NCI-H1092 treated with DMSO at 0.1 percent for 48 hours (cell line): ENCODE data around the gene NT5C3B.

ENCODE experiments used
- DNase-seq: peaks from one replicate; lab custom pipeline; 2025; lab: John Stamatoyannopoulos, UW

NT5C3B gene

GRCh38 chr17:41810659-41811548 is 25.1 kb downstream of the NT5C3B start:
- DNase-seq: peak; percentile 60

DNA sequence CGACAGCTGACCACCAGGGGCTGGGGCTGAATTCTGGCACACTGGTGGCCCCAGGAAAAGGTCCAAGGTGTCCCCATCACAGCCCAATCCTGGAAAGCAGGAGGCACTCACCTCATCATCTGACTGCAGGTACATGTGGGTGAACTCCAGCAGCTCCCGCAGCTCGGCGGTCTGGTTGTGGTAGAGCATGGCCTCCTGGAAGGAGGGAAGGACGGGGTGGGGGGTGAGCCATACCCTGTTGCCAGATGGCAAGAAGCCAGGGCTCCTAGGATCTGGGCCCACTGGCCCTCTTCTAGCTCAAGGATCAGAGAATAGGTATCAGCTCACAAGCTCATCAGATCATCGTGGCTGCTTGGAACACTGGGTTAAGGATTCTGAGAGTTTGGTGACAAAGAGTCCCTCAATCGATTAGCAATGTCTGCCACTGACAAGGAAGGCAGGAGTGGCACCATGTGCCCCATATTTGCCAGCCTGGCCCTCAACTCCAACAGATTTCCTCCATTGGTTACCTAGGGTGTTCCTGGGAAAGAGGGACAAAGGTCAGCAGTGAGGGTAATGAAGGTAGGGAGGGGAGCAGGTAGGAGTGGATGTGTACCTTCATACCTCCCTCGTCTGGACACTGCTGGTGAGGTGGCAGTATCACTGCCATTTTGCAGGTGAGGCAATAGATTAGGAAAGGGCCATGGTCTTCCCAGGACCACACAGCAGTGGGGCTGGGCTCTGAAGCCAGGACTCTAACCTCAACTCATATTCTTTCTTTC is 29.2 kb downstream of the NT5C3B start:
- DNase-seq: no peak

DNA sequence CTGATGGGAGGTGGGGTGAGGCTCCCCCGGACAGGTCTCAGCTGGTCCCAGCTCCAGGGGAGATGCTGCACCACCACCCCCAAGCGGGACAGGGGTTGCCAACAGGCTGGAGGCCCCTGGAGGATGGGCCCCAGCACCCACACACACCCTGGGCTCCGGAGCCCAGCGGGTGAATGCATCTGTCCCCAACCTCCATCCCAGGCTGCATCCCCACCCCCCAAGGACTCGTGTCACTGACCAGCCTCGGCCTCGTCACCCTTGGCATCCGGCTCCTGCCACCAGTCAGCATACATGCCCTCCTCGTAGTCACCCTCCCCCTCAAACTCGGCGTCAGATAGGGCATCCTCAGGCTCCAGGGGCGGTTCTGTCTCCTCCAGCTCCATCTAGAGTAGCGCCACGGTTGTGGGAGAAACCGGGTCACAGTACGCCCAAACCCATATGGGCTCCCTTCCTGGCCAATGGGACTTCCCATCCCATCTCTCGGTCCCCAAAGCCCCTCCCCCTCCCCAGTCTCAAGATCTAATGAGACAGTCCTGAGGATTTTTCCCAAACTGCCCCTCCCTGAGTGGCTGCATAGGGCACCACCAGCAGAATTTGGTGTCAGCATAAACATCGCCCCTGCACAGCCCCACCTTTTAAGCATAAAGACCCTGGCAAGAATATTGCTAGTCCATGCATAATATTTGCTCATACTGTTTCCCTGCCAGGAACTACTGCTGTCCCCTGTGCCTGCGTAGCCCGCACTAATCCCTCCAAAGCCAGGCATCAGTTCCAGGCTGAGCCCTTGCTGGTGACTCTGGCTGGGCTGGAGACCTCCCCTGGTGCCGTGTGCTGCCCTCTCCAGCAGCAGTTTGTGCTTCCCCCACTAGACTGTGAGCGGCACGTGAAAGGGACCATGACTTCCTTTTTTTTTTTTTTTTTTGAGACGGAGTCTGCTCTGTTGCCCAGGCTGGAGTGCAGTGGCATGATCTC is 32.7 kb downstream of the NT5C3B start:
- DNase-seq: peak; percentile 21

DNA sequence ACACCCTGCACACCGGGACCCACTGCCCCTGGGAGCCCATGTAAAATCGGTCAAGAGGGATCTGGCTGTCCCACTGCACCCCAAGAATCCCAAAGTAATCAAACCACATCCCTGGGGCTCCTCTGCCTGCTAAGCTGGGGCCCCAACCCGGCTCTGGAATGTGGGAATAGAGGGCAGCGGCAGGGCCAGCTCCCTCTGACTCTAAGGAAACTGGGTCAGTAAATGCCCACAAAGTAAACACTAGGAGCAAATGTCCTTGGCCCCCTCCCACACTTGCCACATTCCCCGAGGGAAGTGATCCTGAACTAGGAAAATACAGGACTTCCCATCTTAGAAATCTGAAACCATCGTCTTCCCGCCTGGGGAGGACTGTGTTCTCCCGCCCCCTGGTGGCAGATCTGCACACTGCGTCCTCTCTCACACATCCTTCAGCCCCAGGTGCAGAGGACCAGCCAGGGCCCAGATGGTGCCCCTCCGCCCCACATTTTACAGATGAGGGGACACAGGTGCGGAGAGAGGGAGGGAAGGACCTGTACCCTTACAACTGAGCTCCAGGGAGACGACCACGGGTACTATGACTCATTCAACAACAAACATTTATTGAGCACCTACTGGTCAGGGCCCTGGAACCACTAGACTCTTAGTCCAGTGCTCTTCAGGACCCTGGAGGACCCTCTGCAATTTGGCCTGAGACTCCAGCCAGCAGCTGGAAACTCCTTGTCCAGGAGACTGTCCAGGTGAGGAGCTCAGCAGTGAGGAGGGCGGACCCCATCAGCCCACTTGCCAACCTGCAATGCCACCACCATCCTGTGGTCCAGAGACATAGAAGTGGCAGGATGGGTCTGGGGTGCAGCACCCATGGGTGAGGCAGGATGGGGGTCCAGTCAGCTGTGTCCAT is 34.4 kb downstream of the NT5C3B start:
- DNase-seq: peak; percentile 61

- no peak for DNase-seq
These were observed 35.2 kb downstream of the NT5C3B start for GRCh38 chr17:41800601-41801373.

DNA sequence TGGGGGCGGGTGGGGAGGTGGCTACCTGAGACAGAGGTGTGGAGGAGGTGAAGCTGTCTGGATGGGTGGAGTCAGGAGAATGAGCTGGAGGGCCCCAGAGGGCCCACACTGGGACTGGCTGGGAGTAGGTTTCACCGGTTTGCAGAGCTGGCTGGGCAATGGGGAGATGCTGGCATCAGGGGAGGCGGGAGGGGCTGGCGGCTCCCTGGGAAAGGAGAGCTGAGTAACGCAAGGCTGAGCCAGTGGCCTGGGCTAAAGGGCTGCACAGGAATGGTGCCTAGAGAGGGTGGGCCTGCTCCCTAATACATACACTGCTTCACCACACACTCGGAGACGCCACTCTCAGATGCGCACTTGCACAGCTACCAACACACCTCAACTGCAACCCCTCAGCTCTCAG is 36.7 kb downstream of the NT5C3B start:
- DNase-seq: no peak

DNA sequence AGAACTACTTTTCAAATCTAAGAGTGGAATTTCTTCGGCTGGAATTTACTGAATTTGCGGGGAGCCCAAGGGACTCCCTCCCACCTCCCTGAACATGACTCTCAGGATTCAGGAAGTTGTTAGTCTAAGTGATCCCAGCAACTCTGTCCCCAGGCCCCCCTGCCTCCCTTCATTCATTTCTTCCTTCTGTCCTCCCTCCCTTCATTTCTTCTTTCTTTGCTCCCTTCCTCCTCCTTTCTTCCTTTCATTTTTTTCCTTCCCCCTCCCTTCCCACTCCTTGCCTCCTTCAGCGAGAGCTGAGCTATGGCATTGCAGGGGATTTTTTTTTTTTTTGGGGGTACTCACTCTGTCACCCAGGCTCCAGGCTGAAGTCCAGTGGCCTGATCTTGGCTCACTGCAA is 38.7 kb downstream of the NT5C3B start:
- DNase-seq: no peak

DNA sequence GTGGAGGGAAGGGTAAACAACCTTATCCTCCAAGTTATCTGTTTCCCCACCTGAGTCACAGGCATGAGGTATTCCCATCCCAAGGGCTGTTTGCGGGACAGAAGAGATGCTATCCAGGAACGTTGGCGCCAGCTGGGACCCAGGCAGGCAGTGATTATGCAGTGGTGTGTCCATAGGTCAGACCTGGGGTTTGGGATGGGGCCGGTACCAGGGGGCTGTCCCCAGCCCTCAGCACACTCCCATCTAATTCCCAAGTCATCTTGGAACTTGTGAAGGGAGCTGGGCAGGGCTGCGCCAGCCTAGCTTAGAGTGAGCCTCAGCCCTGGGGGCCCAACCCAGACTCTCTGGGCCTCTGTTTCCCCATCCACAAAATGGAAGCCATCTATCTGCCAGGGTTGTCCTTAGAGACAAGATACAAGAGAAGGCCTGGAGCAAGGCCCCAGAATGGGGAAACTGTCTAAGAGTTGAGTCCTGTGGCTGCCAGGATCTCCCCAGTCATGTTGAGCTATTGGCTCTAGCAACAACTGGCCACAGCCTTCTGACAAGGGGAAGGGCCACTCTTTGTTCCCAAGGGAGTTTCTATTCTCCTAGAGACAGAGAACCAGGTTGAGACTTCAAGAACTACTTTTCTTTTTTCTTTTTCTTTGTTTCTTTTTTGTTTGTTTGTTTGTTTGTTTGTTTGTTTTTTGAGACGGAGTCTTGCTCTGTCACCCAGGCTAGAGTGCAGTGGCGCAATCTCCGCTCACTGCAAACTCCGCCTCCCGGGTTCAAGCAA is 39.7 kb downstream of the NT5C3B start:
- DNase-seq: no peak

- DNase-seq: no peak
These were observed 41.5 kb downstream of the NT5C3B start for GRCh38 chr17:41794540-41794975.

GRCh38 chr17:41793784-41794539 is 42.1 kb downstream of the NT5C3B start:
- DNase-seq: no peak

GRCh38 chr17:41792845-41793783 is 42.9 kb downstream of the NT5C3B start:
- no peak for DNase-seq

DNA sequence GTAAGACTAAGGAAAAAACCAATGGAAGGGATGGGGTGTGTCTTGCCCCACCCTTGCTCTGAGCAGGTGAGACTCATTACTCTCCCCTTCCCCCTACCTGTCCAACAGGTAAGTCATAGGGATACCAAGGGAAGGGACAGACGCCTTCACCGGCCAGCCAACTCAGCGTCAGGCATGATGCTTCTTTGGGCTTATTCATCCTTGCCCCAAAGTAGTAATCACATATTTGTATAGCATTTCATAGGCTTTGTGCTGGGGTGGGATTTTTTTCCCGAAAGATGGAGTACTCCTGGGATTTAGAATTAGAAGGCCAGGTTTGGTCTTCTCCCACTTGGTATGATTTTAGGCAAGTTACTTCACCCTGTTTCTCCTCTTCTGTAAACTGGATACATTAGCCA is 49.0 kb downstream of the NT5C3B start:
- DNase-seq: no peak

- DNase-seq: peak; percentile 94
These were observed 49.6 kb downstream of the NT5C3B start, which contains the start of gene JUP for GRCh38 chr17:41786227-41787020. TSS of gene JUP (minus strand) at chr17:41786711. CDS start at chr17:41771854, 14,857 bp downstream.

GRCh38 chr17:41785859-41786226 is 50.2 kb downstream of the NT5C3B start:
- DNase-seq: no peak

GRCh38 chr17:41785091-41785858 is 50.8 kb downstream of the NT5C3B start:
- no peak for DNase-seq
